ENCODE data around the gene CLINT1.

Gene CLINT1

GRCh38 chr5:157779221-157779620 is 79.7 kb downstream of the CLINT1 start:
- no peak for TF ChIP-seq CTCF (IDR thresholded peaks at IDR 0.05; ENCODE audit: control insufficient read depth, extremely low read depth, insufficient read depth)
- H3K4me3 ChIP-seq (ENCODE audit: low read depth, low read length): no peak overlapping the region
- DNase-seq (ENCODE audit: low read depth): no peak

- TF ChIP-seq CTCF (IDR thresholded peaks at IDR 0.05; ENCODE audit: control insufficient read depth, extremely low read depth, insufficient read depth): no peak
- H3K4me3 ChIP-seq (ENCODE audit: low read depth, low read length): no peak overlapping the region
- no peak for DNase-seq (ENCODE audit: low read depth)
Observed at GRCh38 chr5:157778121-157778805, 80.7 kb downstream of the CLINT1 start.

- H3K4me3 ChIP-seq (ENCODE audit: low read depth, low read length): no peak overlapping the region
- no peak for DNase-seq (ENCODE audit: low read depth)
- no peak for TF ChIP-seq CTCF (IDR thresholded peaks at IDR 0.05; ENCODE audit: control insufficient read depth, extremely low read depth, insufficient read depth)
Observed at GRCh38 chr5:157772127-157772526, 86.8 kb downstream of the CLINT1 start.

GRCh38 chr5:157770665-157771064 is 88.3 kb downstream of the CLINT1 start:
- no peak for TF ChIP-seq CTCF (IDR thresholded peaks at IDR 0.05; ENCODE audit: control insufficient read depth, extremely low read depth, insufficient read depth)
- no peak for DNase-seq (ENCODE audit: low read depth)
- no peak overlapping the region for H3K4me3 ChIP-seq (ENCODE audit: low read depth, low read length)

GRCh38 chr5:157767689-157768088 is 91.3 kb downstream of the CLINT1 start:
- no peak overlapping the region for H3K4me3 ChIP-seq (ENCODE audit: low read depth, low read length)
- TF ChIP-seq CTCF (IDR thresholded peaks at IDR 0.05; ENCODE audit: control insufficient read depth, extremely low read depth, insufficient read depth): no peak
- no peak for DNase-seq (ENCODE audit: low read depth)

- no peak for TF ChIP-seq CTCF (IDR thresholded peaks at IDR 0.05; ENCODE audit: control insufficient read depth, extremely low read depth, insufficient read depth)
- H3K4me3 ChIP-seq (ENCODE audit: low read depth, low read length): no peak overlapping the region
- no peak for DNase-seq (ENCODE audit: low read depth)
Observed at GRCh38 chr5:157766902-157767301, 92.0 kb downstream of the CLINT1 start.

- no peak overlapping the region for H3K4me3 ChIP-seq (ENCODE audit: low read depth, low read length)
- DNase-seq (ENCODE audit: low read depth): no peak
- TF ChIP-seq CTCF (IDR thresholded peaks at IDR 0.05; ENCODE audit: control insufficient read depth, extremely low read depth, insufficient read depth): no peak
Observed at GRCh38 chr5:157766442-157766841, 92.5 kb downstream of the CLINT1 start.
